ENCODE data around the gene TIMP2.

The TIMP2 gene

DNA sequence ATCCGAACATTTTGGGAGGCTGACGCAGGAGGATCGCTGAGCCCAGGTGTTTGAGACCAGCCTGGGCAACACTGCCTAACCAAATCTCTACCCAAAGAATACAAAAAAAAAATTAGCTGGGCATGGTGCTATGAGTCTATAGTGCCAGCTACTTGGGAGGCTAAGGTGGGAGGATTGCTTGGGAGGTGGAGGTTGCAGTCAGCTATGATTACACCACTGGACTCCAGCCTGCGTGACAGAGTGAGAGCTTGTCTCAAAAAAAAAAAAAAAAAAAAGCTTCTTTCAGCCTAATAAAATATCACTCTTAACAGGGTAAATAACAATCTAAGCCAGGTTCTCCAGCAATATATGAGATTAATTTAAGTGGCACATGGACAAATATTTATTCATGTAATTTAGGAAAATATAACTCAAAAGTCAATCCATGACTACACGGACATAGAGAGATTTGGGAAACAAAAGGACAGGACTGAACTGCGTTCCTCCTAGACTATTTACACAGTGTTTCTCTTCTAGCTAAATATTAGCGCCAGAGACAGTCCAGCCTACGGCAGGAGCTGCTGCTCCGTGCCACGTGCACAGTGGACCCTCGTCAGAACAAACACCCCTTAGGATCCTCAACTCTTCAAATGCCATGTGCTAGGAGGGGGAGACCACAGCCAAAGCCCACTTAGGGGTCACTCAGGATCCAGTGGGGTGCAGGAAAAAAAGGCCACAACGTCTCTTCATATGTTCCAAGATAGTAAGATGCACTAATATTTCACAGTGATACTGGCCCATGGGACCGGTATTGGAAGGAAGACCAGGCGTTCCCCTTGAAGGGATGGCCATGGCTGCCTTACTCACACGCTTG lies 93.3 kb downstream of the TIMP2 start:
- DNase-seq = no peak

DNA sequence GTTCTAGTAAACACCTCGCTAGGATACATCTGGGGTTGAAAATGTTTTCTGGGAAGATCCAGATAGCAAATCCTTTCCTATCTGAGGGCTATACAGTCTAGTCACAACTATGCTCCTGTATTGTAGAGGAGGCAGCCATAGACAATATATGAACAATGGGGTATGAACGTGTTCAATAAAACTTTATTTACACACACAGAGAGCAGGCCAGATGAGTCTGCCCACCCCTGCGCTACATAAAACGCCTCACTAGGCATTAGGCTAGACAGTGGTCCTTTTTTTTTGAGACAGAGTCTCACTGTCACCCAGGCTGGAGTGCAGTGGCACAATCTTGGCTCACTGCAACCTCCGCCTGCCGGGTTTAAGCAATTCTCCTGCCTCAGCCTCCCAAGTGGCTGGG lies 95.7 kb downstream of the TIMP2 start:
- DNase-seq = no peak

DNA sequence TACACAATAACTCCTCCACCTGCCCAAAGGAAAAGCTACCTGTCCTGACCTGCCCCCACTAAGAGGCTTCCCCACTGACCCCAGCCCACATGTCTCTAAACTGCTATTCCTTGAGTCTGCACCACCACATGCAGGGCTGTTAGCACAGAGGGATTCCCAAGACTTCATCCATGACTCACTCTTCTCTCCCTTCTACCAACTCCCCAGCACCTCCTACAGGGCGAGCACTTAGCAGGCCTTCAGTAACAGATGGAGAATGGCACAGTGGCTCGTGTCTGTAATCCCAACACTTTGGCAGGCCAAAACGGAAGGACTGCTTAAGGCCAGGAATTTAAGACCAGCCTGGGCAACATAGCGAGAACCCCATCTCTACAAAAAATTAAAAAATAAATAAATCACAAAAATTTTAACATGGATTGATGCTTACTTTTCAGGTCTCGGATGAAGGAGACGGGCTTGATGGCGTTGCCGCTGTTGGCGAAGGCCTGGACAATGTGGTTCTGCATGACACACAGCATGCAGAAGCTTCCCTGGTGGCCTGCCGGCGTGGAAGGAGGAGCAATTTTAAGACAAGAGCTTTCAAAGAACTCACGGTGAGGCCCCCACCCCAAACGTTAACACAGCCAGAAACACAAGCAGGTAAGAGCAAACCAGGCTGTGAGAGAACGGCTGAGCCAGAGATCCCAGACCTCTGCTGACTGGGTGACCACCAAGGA lies 96.6 kb downstream of the TIMP2 start:
- DNase-seq = no peak

DNA sequence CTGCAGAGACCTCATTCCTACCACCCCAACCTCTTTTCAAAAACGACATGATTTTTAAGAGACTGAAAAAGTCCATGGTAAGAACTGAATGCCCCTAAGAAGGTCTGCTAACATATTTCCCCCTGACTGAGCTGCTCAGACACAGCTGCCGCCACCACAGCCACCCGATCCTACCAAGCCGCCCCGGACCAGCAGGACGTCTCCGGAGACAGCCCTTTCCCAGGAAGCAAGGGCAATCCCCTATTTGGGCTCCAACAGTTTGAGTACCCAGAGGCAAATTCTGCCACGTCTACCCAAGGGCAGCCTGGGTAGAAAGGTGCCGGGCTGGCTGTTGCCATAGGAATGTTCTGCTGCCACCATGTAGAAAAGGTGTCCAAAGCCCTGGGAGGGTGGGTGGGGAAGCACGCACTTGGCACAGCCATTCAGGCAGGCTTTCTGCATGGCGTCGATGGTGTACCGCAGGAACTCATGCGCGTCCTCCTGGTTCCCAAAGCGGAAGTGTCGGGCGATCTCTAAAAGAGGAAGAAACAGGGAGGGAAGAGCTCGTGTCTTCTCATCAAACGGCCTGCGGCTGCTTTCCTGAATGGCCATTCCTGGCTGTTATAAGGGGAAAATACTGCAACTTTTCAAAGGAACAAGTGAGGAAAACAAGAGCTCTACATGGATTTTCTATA lies 98.2 kb downstream of the TIMP2 start:
- DNase-seq = no peak

DNA sequence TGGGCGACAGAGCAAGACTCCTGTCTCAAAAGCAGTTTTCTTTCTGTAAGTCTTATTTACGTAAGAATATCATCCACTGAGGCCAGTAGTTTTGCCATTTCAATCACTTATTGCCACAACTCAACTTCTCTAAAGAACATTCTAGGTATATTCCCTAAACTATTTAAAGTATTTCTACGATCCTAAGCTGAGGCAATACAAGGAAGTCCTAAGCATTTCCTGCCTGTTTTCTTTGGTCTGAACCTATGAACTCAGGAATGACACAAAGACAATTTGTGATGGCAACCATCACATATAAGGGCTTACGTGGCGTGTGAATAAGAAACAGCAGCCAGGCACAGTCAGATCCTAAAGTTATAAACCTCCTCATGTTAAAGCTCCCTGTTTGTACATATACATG lies 98.8 kb downstream of the TIMP2 start:
- no peak for DNase-seq

DNA sequence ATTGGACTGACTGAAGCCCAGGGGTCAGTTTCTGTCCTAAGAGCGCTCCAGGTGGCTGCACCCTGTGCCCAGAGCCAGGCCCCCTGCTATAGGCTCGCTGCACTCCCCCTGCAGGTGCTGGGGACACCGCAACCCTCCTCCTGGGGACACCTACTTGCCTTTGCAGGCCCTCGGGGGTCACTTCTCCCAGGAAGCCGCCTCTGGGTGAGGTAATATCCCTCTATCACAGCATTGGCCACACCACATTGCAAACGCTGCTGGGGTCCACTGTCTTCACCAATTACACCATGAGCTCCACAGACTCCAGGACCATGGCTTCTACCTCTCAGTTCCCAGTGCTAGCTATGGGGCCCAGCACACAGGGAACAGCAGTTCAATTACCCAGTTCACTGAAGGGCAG lies 99.5 kb downstream of the TIMP2 start:
- DNase-seq = no peak

DNA sequence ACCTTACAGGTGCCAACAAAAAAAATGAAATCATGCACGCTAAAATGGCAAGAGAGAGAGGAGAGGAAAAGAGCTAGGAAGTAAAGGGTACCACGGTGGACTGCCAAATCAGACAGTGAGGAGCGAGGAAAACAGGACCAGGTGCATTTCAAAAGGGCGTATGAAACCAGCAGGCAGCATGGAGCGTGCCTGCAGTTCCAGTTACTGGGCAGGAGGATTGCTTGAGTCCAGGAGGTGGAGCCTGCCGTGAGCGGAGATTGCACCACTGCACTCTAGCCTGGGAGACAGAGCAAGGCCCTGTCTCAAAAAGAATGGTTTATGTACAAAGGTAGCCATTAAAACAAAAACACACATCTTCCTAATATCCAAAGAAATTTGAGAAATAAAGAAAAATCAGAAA lies 100.9 kb downstream of the TIMP2 start:
- no peak for DNase-seq

DNA sequence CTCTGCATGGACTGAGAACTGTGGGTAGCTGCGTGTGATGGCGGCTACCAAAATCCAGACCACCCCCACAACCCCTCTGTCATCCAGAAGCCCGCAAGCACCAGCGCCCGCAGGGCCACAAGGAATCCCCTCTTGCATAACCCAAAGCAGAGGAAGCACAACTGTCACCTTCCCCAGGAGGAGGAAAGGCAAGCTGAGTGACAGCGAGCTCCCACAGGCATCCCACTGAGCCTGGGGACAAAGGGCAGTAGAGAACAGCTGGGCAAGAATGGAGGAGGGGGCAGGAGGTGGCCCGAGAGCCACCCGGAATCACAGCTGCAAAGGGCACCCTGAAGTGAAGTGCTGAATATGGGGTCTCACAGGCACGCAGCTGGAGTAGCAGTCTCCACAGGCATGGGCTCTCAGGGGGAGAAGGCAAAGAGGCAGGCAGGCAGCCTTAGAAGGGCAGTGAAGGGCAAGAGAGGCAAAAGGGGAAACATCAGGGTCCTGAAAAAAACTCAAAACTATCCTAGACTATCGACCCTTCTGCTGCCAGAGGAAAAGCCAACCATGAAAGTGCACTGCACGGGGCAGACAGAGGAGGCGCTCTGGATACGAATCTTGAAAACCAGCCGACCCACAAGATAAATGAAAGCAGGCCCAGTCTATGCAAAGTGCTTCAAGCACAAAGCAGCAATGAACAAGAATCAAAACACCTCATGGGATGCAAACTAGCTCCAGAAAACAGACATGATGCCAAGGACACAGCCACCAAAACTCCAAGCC lies 101.7 kb downstream of the TIMP2 start:
- DNase-seq = no peak

DNA sequence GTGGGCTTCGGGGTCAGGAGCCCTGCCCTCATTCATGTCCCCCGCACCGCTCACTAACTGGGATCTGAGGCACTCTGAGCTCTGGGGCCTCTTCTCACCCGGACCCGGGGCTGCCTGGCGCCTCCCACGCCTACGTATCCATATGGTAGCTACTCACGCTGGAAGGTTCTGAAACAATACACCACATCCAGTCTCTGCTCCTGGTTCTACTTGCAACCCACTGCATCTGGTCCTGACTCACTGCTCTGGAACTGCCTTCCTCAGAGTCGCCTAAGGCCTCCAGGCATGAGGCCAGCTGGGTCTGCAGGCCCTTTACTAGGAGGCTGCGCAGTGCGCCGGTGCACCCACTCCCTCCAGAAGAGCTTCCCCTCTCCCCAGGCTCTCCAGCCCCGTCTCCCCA lies 102.6 kb downstream of the TIMP2 start:
- no peak for DNase-seq

DNA sequence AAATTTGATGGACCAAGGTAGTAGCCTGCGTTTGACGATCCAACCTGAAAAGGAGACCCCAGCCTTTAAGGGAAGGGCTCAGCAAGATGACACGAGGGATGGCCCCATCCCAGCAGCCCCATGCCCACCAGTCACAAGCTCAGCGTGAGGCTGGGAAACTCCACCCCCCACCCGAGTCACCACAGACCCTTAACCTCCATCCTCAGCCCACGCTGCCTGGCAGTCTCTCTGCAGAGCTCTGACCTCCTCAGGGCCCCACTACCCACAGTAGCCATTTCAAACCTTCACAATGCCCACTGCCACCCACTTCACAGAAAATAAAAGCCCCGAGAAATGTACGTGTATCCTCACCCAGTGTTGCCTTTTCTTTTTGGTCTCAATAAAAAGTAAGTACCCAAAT lies 103.2 kb downstream of the TIMP2 start:
- DNase-seq = no peak

DNA sequence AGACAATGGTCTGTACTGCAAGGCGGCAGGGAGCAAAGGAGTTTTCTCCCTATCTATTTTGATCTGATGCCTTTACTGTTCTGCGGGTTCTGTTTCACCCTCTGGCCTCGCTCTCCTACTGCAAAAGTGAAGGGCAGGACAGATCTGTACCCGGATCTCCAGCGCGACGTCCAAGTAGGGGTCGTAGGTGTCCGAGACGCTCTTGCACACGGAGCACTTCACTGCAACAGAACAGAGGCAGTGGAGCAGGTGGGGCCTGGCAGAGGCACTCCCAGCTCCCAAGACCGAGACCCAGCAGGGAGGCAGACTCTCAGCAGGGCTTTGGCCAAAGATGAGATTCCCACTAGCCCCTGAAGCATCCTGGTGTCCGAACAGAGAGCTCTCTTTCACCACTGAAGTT lies 104.3 kb downstream of the TIMP2 start:
- no peak for DNase-seq

DNA sequence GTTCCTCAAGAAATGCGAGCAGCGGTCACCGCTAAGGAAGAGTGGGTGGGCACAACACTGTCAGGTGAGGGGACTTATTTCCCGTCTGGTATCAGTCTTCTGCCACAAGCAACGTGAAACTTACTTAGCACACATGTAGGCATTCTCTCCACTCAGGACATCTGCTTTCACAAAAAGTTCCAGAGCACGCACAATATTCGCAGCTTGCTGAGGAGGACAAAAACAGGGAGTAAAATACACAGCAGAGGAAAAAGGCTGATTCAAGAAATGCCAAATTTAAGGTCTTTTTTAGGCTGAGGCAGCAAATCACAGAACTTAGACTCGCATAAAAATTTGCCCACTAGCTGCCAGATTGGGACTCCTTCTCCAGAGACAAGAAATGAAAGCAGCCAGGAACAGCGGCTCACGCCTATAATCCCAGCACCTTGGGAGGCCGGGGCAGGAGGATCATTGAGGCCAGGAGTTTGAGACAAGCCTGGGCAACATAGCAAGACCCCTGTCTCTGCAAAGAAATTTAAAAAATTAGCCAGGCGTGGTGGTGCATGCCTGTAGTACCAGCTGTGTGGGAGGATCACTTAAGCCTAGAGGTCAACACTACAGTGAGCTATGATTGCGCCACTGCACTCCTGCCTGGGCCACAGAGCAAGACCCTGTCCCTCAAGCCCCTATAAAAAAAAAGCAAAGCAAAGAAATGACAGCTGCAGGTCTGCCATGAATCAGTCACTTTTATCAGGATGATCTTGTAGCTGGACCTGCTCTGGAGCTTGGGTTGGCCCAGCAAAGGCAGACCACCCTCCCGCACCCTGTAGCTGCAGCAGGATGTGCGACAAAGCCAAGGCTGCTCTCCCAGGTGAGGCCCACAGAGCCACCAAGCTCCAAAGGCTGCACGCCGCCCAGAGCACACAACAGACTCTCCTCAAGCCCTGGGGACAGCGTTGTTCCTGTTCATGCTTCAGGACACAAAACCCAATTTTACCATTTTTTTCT lies 105.1 kb downstream of the TIMP2 start:
- no peak for DNase-seq

DNA sequence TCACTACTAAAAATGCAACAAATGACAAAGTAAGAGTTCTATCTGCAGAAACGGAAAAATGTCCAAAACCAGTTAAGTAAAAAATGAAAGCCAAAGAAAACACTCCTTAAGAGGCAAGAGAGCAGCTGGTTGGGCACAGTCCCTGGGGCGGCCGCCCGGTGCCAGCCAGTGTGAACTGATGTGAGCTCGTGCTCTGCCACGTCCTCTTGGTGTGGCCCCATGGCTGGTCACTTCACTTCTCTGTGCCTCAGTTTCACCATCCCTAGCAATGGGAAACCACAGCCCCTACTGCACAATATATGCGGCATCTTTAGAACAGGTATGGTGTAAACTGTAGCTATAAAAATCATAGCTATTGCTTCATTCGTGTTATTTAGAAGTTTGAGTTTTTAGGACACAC lies 105.8 kb downstream of the TIMP2 start:
- DNase-seq = no peak

DNA sequence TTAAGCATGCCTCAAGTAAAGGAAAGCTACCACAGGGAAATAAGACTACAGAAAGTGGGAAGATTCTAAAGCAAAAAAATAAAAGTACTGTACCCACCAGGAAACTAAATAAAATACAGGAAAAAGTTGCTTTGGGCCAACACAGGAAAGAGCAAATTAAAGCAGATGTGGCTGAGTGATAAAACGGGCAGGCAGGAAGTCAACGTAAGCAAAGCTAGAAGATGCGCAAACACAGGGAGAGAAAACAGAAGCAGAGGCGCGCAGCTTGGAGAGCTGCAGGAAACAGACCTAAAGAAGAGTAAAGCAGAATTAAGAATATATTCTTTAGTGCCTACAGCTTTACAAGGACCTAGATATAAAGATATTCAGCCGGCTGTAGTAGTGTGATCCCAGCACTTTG lies 106.3 kb downstream of the TIMP2 start:
- no peak for DNase-seq

DNA sequence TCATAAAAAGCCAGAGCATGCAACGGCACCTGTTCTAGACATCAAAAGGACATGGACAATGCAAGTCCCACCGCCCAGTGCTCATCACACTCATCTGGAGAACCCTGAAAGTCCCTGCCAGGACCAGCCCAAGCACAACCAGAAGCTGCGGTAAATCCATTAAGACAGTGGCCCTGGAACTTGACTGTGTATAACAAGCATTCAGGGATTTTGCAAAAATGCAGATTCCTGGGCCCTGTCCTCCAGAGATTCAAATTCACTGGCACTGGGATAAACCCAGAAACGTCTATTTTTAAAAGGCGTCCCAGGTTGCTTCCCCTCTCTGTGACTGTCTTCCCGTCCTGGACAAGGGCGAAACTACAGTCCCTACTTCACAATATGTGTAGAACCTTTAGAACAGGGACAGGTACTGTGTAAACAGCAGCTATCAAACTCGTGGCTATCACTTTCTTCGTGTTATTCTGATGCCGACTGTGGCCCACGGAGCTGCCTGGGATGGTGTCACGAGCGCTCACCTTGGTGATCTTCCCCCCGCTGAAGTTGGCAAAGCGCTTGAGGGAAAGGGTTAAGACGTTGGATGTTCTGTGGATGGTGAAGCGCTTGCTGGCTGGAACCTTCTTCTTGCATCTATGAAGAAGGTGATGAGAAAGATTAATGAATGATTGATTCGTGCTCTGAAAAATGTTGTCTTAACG lies 106.9 kb downstream of the TIMP2 start:
- DNase-seq = no peak

DNA sequence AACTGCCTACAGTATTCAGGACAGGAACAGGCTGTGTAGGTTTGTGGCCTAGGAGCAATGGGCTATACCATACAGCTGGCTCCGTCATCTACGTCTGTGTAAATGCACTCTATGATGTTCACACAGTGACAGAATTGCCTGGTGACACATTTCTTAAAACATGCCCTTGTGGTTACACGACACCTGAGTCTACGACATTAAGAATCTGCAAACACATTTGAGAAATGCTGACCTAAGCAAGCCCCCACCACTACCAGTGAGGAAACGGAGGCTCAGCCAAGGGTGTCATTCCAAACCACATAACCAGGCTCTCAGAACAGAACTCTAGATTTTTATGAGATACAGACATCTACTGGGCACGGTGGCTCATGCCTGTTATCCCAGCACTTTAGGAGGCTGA lies 108.1 kb downstream of the TIMP2 start:
- DNase-seq = no peak

DNA sequence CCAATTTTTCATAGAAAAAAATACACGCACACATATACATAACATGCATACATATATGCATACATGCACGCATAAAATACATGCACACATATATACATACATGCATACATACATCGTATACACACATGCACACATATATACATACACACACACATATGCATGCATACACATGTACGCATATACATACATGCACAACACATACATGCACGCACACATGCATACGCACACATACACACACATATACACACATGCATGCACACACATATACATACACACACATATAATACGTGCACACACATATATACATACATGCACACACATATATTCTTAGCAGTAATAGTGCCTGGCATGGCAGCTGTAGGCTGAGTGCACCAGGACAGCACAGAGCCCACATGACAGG lies 109.5 kb downstream of the TIMP2 start:
- DNase-seq = no peak

DNA sequence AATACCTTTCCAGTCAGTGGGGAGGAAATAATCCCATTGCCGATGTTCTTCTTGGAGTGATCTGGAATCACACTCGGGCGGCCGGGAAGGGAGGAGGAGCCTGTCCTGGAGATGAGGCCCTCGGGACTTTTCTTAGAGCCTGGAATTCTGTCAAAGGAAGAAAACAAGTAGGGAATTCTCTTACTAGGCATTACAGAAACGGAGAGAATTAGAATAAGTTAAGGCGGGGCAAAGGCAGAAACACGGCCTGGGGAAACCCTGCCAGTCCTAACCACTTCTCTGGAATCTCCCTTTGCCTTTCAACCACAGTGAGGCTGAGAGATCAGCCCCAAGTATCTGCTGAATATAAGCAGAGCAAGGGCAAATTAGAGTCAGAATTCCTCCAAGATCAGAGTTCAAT lies 112.3 kb downstream of the TIMP2 start:
- peak; percentile 50 for DNase-seq

DNA sequence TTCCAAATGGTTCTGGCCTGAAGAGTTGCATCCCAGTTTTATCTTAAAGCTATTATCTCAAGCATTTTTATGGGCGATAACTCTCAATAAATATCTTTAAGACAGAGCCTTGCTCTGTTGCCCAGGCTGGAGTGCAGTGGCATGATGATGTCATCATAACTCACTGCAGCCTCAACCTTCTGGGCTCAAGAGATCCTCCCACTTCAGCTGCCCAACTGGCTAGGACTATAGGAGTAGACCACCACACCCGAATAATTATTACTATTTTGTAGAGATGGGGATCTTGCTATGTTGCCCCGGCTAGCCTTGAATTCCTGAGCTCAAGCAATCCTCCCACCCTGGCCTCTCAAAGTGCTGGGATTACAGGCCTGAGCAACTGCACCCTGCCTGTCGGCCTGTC lies 117.0 kb downstream of the TIMP2 start:
- DNase-seq = no peak

DNA sequence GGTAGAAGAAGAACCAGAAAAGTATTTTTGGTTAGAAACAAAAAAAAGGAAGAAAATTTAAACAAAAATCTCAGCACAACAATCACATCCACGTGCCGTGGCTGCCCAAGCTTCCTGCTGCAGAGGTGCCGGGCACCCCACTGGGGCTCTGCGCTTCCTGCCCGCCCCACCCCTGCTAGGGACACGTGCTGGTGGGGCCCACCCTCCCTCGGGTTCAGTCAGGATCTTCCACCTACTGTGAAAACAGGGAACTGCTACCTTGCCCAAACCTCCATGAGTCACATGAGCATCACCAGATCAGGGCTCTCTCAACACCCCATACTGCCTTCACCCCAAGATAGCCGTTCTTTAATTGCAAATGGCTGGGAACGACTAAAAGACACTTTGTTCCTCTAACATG lies 118.7 kb downstream of the TIMP2 start:
- DNase-seq = no peak

DNA sequence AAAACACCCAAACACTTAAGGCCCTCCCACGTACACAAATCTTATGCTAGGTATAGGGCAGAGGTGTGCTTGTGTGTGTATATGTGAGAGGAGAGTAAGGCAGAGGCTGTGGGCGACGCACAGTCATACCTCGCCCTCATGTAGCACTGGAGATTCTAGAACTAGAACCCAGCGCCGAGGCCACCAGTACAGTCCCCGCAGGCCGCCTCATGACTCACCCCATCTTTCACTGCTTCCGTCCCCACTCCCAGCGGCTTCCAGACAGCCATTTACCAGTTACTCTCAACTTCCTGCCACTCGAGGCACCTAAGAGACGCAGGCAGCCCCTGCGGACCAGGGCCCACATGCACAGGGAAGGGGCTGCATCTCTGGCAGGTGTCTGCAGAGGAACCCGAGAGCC lies 119.9 kb downstream of the TIMP2 start:
- DNase-seq = no peak

All from right hindlimb (tissue), 1 donor.